GM12878 (cell line): ENCODE results near the gene CDYL2. TPM values are rescaled to one million over a fixed set of nuclear protein-coding genes. Genes with fewer than 3 reads are reported as not detected.

Source experiments
- ATAC-seq: fragments of 200-7000 bp; cut with Tn5 transposase; 3 replicates; pipeline ENCODE4 v1.9.1; 2020; ENCODE audit warnings: mild to moderate bottlenecking, moderate library complexity
- BruUV-seq: library from RNA; stranded (reverse); fragments of 400-500 nt; replicated peaks from 2 replicates; lab custom pipeline; 2021; lab: Mats Ljungman, UMichigan
- CTCF ChIA-PET: fragments of 300-600 bp; sonication (Branson Sonifier 250); formaldehyde crosslinking; extraction: SDS; loops from one replicate; lab custom pipeline; 2021; ENCODE audit warnings: inconsistent platforms; lab: Yijun Ruan, JAX
- POLR2A ChIA-PET: fragments of 350-600 bp; formaldehyde crosslinking; extraction: SDS; loops from one replicate; lab custom pipeline; 2021; ENCODE audit warnings: inconsistent platforms; lab: Charles Lee
- RAD21 ChIA-PET: fragments of 300-600 bp; sonication (Branson Sonifier 250); formaldehyde crosslinking; loops from one replicate; lab custom pipeline; 2023; ENCODE audit warnings: antibody characterized with exemption; ENCODE audit not compliant: unreplicated experiment; lab: Charles Lee
- SMC1A ChIA-PET: fragments of 300-600 bp; sonication (Branson Sonifier 250); formaldehyde crosslinking; loops from one replicate; lab custom pipeline; 2023; ENCODE audit not compliant: unreplicated experiment, uncharacterized antibody; lab: Charles Lee
- DNase-seq: peaks from one replicate; pipeline ENCODE4 v3.0.0-alpha.2; 2011; ENCODE audit warnings: low read depth, low spot score
- FAIRE-seq: peaks from 3 replicates; lab custom pipeline; 2011; peaks lifted over from hg19 to GRCh38; lab: Jason Lieb, UNC
- H2AFZ ChIP-seq: 2 replicates; pipeline ENCODE4 v1.6.0; 2011; ENCODE audit warnings: low read depth, low read length, control low read depth; ENCODE audit not compliant: control insufficient read depth
- H3K27ac ChIP-seq: 2 replicates; pipeline ENCODE4 v1.5.1; 2011; ENCODE audit warnings: control low read depth; ENCODE audit not compliant: control insufficient read depth, insufficient read depth
- H3K27me3 ChIP-seq, 2 experiments: replicated peaks in 1 of 2; 2 replicates each; pipeline versions ENCODE4 v1.6.0 to v1.6.1; 2011; ENCODE audit warnings: low read length in 1 of 2; ENCODE audit not compliant: control insufficient read depth in 2 of 2, insufficient read depth in 2 of 2
- H3K36me3 ChIP-seq, 2 experiments: 2 replicates each; pipeline ENCODE4 v1.5.1; 2011; ENCODE audit warnings: low read length in 1 of 2; ENCODE audit not compliant: control insufficient read depth in 2 of 2, insufficient read depth in 2 of 2
- H3K4me1 ChIP-seq: 2 replicates; pipeline ENCODE4 v1.6.1; 2011; ENCODE audit warnings: mild to moderate bottlenecking, low read length, moderate library complexity, mixed read lengths; ENCODE audit not compliant: control insufficient read depth, insufficient read depth
- H3K4me2 ChIP-seq: 2 replicates; pipeline ENCODE4 v1.6.0; 2011; ENCODE audit warnings: control low read depth; ENCODE audit not compliant: control insufficient read depth, insufficient read depth
- H3K4me3 ChIP-seq: fragments of 200-600 bp; sonication (generic); 2 replicates; pipeline ENCODE4 v1.5.1; 2016
- H3K79me2 ChIP-seq: 2 replicates; pipeline ENCODE4 v1.6.0; 2011; ENCODE audit warnings: low read length; ENCODE audit not compliant: control insufficient read depth, insufficient read depth
- H3K9ac ChIP-seq: 2 replicates; pipeline ENCODE4 v1.8.0; 2011; ENCODE audit warnings: low read length, control low read depth, mixed read lengths; ENCODE audit not compliant: control insufficient read depth, insufficient read depth
- H3K9me3 ChIP-seq: replicated peaks from 3 replicates; pipeline ENCODE4 v1.5.1; 2011; ENCODE audit warnings: mild to moderate bottlenecking, low read length; ENCODE audit not compliant: control insufficient read depth, insufficient read depth
- H4K20me1 ChIP-seq: 2 replicates; pipeline ENCODE4 v1.6.0; 2011; ENCODE audit not compliant: control insufficient read depth, insufficient read depth
- ASH2L ChIP-seq: fragments of 300-600, 200-600 bp; sonication (generic); IDR thresholded peaks from 2 replicates; pipeline ENCODE4 v1.6.1; 2017; ENCODE audit warnings: low read depth, mild to moderate bottlenecking, borderline replicate concordance
- ATF2 ChIP-seq: IDR thresholded peaks from 2 replicates; pipeline ENCODE4 v1.6.1; 2012; ENCODE audit warnings: low read length, inconsistent platforms
- CREM ChIP-seq: IDR thresholded peaks from 2 replicates; pipeline ENCODE4 v1.6.1; 2014; ENCODE audit warnings: antibody characterized with exemption, low read depth
- GABPA ChIP-seq: IDR thresholded peaks from 2 replicates; pipeline ENCODE4 v1.6.1; 2014; ENCODE audit warnings: antibody characterized with exemption, low read depth, mild to moderate bottlenecking, inconsistent platforms
- IKZF1 ChIP-seq: fragments of 450-650 bp; conservative IDR thresholded peaks from 2 replicates; pipeline ENCODE4 v1.6.1; 2017; ENCODE audit warnings: antibody characterized with exemption, mild to moderate bottlenecking
- KLF5 ChIP-seq: fragments of 450-650 bp; IDR thresholded peaks from 2 replicates; pipeline ENCODE4 v1.6.1; 2014; ENCODE audit warnings: mild to moderate bottlenecking; ENCODE audit not compliant: partially characterized antibody
- NR2F1 ChIP-seq: fragments of 450-650 bp; conservative IDR thresholded peaks from 2 replicates; pipeline ENCODE4 v1.6.1; 2017; ENCODE audit warnings: mild to moderate bottlenecking
- SMAD5 ChIP-seq: IDR thresholded peaks from 2 replicates; pipeline ENCODE4 v1.6.1; 2016; ENCODE audit warnings: antibody characterized with exemption, low read depth
- SREBF1 ChIP-seq: IDR thresholded peaks from 2 replicates; pipeline ENCODE4 v1.6.1; 2012; ENCODE audit warnings: mild to moderate bottlenecking, low read length
- SRF ChIP-seq, 2 experiments: IDR thresholded peaks; 2 replicates each; pipeline ENCODE4 v1.6.1; 2011; ENCODE audit warnings: low read depth in 2 of 2, low read length in 2 of 2, mild to moderate bottlenecking in 1 of 2, moderate library complexity in 1 of 2
- TCF3 ChIP-seq: IDR thresholded peaks from 2 replicates; pipeline ENCODE4 v1.6.1; 2012; ENCODE audit warnings: low read depth, mild to moderate bottlenecking, low read length, borderline replicate concordance; ENCODE audit not compliant: insufficient read depth
- YY1 ChIP-seq: IDR thresholded peaks from 2 replicates; pipeline ENCODE4 v1.6.1; 2011; ENCODE audit warnings: low read depth, mild to moderate bottlenecking, low read length
- ZSCAN29 ChIP-seq: fragments of 450-650 bp; IDR thresholded peaks from 2 replicates; pipeline ENCODE4 v1.6.1; 2017; ENCODE audit warnings: mild to moderate bottlenecking, moderate library complexity
- WGBS: methylation state at CpG from one replicate; pipeline ENCODE4 v1.1.6; 2016; ENCODE audit warnings: low lambda C conversion rate; ENCODE audit not compliant: insufficient replicate concordance, insufficient coverage; ENCODE audit errors: missing lambda C conversion rate; 5-methylcytosine and 5-hydroxymethylcytosine counted together
- in situ Hi-C: fragments of 300-500 bp; cut with MboI; formaldehyde crosslinking; loops from 9 replicates; pipeline ENCODE4 v1.14.3; 2018; ENCODE audit warnings: mixed read lengths
- intact Hi-C: fragments of 100-400 bp; cut with micrococcal nuclease; formaldehyde crosslinking; loops from one replicate; pipeline ENCODE4 v1.14.2; 2022; ENCODE audit not compliant: unreplicated experiment
- polyA plus RNA-seq, 11 experiments: library from polyadenylated mRNA; depleted of rRNA in 4 of 11; unstranded in 6 of 11; stranded (reverse) in 5 of 11; fragments of >200 nt; fragmentation: Nextera tagmentation in 4 of 11; fragmentation: Illumina TruSeq in 1 of 11; extraction: Ambion mirVana in 4 of 11; extraction: Trizol in 1 of 11; gene quantifications; 1 replicate in 1 of 11; 2 replicates in 10 of 11; pipeline versions ENCODE4 v1.2.1 to v1.2.3, GENCODE V29; 2011 to 2016; ENCODE audit warnings: inconsistent platforms in 2 of 11, missing spikeins in 2 of 11, low read depth in 1 of 11
- total RNA-seq, 4 experiments: library from RNA; depleted of rRNA in 3 of 4; stranded (reverse); fragments of >200 nt in 3 of 4; fragmentation: Illumina TruSeq in 1 of 4; extraction: Trizol in 1 of 4; gene quantifications; 2 replicates each; pipeline versions ENCODE4 v1.2.1 to v1.2.3, GENCODE V29; 2013 to 2021

CDYL2 gene
- total and polyA plus RNA-seq, 10 of the 15 experiments (the other 5 are each of a cell fraction or from before 2014, with no cell fraction given) = 0.27 to 22.9 (median 3.9) TPM

- Histone ChIP-seq H3K27me3 (no peaks in the 10 kb centered on the region), H3K27ac (no peak overlapping the region), H3K4me3 (no peak overlapping the region), H3K4me2 (no peak overlapping the region), H4K20me1 (no peaks in the 10 kb centered on the region), H3K36me3 (no peaks in the 10 kb centered on the region), H3K79me2 (no peaks in the 10 kb centered on the region), H3K4me1 (peaks cover 11% of the 10 kb centered on the region), H3K9ac (no peak overlapping the region), H3K9me3 (no peaks in the 10 kb centered on the region; the same call in 2 of the 3 replicates), H2AFZ (no peak overlapping the region)
- RAD21 ChIA-PET = no interaction called here
- no peak for TF ChIP-seq ASH2L
- BruUV-seq = no TSS peak
- DNase-seq (no peak), FAIRE-seq (no peak), ATAC-seq (no peak)
- CTCF ChIA-PET = no interaction called here
- in situ Hi-C loops (no loop called here), intact Hi-C loops (no loop called here)
- POLR2A ChIA-PET = no interaction called here
- WGBS = 47% methylated on average over 3 of the region's 3 CpGs
- SMC1A ChIA-PET = no interaction called here
Observed at GRCh38 chr16:80683646-80684045, 120.8 kb downstream of the CDYL2 start.

DNA sequence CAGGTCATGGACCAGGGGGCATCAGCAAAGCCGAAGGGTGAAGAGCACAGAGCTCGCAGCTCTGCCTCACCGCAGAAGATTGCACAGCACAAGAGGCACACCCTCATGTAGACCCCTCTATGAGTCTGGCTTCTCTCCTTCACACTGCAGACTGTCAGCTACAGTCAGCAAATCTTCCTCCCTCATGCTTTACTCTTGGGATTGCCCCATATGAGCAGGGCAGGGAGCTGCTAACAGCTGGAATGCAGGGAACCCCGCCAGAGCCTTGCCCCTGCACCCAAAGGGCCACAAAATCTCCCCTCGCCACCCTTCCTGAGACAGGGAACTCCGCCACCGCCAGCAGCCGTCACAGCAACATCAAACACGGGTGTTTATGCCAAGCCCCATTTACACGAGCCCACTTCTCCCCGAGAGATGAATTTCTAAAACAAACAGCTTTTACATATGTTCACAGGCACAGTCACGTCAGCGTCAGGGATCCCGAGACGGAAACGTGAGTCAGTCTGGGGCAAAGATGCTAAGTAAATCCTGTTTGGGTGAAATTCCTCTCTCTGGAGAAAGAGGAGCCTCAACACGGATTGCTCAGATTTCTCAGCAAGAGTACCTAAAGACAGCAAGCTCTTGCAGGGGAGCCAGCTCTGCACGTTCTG is 121.9 kb downstream of the CDYL2 start:
- CTCF ChIA-PET = interaction anchor here (0.8 kb wide), 1 partner anchor 13 kb away, joined by 3 read pairs; no protein-coding TSS in a partner anchor
- no peak for DNase-seq
- POLR2A ChIA-PET = no interaction called here
- no peak for FAIRE-seq
- Histone ChIP-seq H3K4me2 (no peak overlapping the region), H3K79me2 (no peaks in the 10 kb centered on the region), H3K9ac (no peak overlapping the region), H3K27ac (no peak overlapping the region), H3K36me3 (no peaks in the 10 kb centered on the region), H3K4me3 (no peak overlapping the region)
- no TSS peak for BruUV-seq
- intact Hi-C loops = no loop called here
- ATAC-seq = no peak
- TF ChIP-seq CREM (no peak), NR2F1 (no peak), YY1 (no peak), ZSCAN29 (no peak), SREBF1 (no peak), SRF (IDR thresholded peaks at IDR 0.05; ENCODE audit: low read depth in 2 of 2, low read length in 2 of 2) (no peak), TCF3 (no peak), SMAD5 (no peak), IKZF1 (no peak), KLF5 (no peak), GABPA (no peak), ATF2 (no peak)
- TF ChIP-seq, all 136 proteins: peak for 0
- WGBS = 81% methylated on average over 18 of the region's 18 CpGs
- RAD21 ChIA-PET = no interaction called here
- Histone ChIP-seq H4K20me1 (no peaks in the 10 kb centered on the region), H2AFZ (no peak overlapping the region), H3K9me3 (no peaks in the 10 kb centered on the region; the same call in 2 of the 3 replicates), H3K27me3 (no peaks in the 10 kb centered on the region), H3K4me1 (peaks cover 11% of the 10 kb centered on the region)
- SMC1A ChIA-PET = interaction anchor here (1.8 kb wide), 1 partner anchor 63 kb away, joined by 7 read pairs; no protein-coding TSS in a partner anchor
- in situ Hi-C loops = no loop called here
